ENCODE results near the gene CCDC138.

Gene CCDC138

GRCh38 chr2:108918156-108918874 lies 131.7 kb downstream of the CCDC138 start:
- DNase-seq (ENCODE audit: low read depth in 2 of 2) = no peak

GRCh38 chr2:108918941-108919341 lies 132.4 kb downstream of the CCDC138 start:
- DNase-seq (ENCODE audit: low read depth in 2 of 2) = no peak

- DNase-seq (ENCODE audit: low read depth in 2 of 2) = no peak
These were observed 133.2 kb downstream of the CCDC138 start for GRCh38 chr2:108919571-108920373.

GRCh38 chr2:108920686-108921085 lies 134.1 kb downstream of the CCDC138 start:
- DNase-seq (ENCODE audit: low read depth in 2 of 2) = no peak

GRCh38 chr2:108921096-108922030 lies 134.8 kb downstream of the CCDC138 start:
- no peak for DNase-seq (ENCODE audit: low read depth in 2 of 2)

- DNase-seq (ENCODE audit: low read depth in 2 of 2) = no peak
These were observed 135.8 kb downstream of the CCDC138 start for GRCh38 chr2:108922141-108922915.

GRCh38 chr2:108923019-108923700 lies 136.6 kb downstream of the CCDC138 start:
- DNase-seq (ENCODE audit: low read depth in 2 of 2) = no peak

GRCh38 chr2:108923736-108924579 lies 137.4 kb downstream of the CCDC138 start:
- no peak for DNase-seq (ENCODE audit: low read depth in 2 of 2)

GRCh38 chr2:108924580-108925251 lies 138.1 kb downstream of the CCDC138 start:
- DNase-seq (ENCODE audit: low read depth in 2 of 2) = no peak

- DNase-seq (ENCODE audit: low read depth in 2 of 2) = no peak
These were observed 138.7 kb downstream of the CCDC138 start for GRCh38 chr2:108925286-108925685.

GRCh38 chr2:108925735-108926134 lies 139.2 kb downstream of the CCDC138 start:
- no peak for DNase-seq (ENCODE audit: low read depth in 2 of 2)

Data from stimulated activated CD8-positive, alpha-beta memory T cell treated with anti-CD3 and anti-CD28 coated beads, Interleukin-7, amount 100 ng/mL, for 1 hour (primary cell).